ENCODE results near the gene ADRB1.
A peak's percentile ranks its signal among the peaks of the same experiment; 100 is the strongest.

ADRB1 gene

DNA sequence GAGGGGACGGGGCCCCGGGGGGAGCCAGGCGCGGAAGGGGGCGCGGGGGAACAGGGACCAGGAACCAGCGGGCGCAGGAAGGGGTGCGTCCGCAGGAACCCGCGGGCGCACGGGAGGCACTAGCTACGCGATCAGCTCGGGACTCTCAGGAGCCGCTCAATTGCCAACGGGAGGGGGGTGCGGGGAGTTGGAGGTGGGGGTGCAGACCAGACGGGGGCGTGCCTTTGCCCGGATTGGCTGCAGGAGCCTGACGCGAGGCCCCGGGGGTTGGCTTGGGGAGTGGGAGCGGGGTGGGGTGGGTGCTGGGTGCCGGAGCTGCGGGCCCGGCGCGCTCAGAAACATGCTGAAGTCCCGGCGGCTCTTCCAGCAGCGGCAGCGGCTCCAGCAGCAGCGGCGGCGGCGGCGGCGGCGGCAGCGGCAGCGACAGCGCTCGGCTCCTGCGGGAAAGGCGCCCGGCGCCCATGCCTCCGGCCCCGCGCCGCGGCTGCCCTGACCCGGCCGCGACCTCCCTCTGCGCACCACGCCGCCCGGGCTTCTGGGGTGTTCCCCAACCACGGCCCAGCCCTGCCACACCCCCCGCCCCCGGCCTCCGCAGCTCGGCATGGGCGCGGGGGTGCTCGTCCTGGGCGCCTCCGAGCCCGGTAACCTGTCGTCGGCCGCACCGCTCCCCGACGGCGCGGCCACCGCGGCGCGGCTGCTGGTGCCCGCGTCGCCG, at the start of gene ADRB1:
Gene ADRB1 (plus strand): TSS at position 335 of the 715 bp plus-strand sequence. CDS start 267 bp downstream, at position 602.
- DNase-seq: peak; percentile 46

DNA sequence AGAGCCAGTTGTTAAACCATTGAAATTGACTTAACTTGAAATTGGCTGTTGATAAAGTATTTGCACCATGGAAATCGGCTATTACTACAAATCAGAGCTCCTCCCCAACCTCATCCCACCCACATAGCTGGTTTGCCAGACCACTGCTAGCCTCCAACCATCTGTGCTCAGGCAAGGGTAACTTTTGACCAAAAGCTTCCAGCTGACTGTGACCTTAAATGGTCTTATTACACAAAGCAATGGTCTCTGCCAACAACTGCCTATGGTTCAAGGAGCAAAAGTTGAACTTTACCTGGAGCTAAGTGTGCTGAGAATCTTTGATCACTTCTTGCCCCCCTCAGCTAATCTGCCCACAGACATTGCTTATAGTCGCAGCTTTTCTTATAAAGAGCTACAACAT, 48.5 kb upstream of the ADRB1 start:
- DNase-seq: no peak

DNA sequence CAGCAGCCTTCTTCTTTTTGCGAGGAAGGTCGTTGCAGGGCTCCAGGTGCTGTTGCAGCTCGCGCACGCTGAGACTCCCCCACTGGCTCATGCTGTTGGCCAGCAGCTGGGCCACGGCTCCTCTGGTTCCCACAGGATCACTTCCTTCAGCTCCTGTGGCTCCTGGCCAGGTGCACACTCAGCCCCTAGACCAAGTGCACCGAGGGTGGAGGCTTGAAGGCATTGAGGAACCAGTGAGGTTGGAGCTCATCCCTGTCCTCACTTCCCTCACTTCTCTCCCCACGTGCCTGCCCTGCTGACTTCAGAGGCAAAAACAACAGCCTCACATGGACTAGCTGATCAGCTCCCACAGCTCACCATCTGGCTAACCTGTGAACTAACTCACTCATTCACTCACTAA, 46.2 kb upstream of the ADRB1 start:
- DNase-seq: no peak

DNA sequence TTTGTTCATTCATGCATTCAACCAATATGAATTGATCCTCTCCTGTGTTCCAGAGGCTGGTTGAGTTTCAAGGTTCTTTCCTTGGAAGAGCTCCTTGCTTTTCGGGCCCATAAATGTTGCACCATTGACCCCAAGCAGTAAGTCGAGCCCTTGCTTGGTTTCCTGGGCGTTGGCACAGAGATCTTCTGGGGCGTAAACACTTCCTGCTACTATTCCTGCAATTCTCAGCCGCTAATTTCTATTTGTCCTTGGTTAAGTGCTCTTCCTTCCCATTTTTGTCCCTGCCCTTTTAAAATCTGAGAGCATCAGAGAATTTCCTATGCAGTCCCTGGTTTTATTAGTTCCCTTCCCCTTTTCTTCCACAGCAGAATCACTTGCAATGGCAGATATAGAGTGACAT, 44.1 kb upstream of the ADRB1 start:
- no peak for DNase-seq

DNA sequence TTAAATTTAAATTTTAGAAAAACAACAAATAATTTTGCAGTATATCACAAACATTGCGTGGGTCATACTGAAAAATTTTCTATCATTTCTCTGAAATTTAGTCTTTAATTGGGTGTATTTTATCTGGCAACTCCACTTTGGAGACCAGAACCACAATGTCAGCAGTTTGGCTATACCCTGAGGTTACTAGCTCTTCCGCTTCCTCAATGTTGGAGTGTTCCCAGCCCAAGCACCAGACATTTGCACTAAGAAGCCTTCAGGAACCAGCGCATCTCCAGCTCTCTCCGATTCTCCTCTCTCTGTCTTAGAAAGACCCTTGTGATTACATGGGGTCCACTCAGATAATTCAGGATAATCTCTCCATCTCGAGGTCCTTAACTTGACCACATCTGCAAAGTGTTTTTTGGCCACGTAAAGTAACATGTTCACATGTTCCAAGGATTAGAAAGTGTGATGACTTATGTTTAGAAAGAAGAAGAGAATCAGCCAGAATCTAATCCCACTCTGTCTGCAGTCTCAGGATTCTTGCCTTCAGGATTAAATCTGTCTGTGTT, 43.1 kb upstream of the ADRB1 start:
- DNase-seq: no peak

DNA sequence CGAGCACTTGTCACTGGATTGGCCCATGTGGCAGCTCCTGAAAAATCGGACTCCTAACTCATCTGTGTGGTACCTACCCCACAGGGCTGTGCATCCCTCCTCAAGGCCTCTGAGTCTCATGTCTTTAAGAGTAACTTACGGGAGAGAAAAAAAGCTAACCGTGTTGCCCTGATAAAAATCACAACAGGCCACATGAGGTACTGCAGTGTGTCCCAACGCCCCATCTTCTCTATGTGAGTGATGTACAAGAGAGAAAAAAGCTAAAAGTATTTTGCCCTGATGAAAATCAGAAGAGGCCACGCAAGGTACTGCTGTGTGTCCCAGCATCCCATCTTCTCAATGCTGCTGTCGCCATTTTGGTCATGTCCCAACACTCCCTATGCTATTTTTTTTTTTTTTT, 41.2 kb upstream of the ADRB1 start:
- no peak for DNase-seq

DNA sequence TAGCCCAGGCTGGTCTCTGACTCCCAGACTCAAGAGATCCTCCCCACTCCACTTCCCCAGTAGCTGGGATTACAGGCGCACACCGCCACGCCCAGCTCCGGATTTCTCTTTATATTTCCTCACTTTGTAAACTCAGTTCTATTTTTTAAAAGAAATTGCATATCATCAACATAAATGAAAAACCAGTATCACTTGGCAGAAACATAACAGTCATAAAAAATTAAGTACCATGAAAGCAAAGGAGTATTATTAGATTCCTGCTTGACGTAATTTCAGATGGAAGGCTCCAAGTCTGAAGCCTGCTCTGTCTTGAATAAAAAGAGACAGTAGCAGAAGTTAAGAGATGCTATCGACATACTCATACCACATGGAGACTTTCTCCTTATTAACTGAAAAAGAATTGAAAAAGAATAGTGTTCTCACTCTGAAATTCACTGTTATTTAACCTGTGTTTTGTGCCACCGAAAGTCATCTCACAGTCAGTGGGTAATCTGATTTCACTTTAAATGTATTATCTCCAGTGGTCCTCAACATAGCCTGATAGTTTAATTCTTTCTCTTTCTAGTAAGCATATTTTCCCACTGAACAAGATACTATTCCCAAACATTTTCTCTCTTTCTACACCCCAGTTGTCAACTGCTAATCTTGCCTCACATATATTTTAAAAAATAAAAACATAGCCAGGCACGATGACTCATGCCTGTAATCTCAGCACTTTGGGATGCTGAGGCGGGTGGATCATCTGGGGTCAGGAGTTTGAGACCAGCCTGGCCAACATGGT, 40.3 kb upstream of the ADRB1 start:
- no peak for DNase-seq

DNA sequence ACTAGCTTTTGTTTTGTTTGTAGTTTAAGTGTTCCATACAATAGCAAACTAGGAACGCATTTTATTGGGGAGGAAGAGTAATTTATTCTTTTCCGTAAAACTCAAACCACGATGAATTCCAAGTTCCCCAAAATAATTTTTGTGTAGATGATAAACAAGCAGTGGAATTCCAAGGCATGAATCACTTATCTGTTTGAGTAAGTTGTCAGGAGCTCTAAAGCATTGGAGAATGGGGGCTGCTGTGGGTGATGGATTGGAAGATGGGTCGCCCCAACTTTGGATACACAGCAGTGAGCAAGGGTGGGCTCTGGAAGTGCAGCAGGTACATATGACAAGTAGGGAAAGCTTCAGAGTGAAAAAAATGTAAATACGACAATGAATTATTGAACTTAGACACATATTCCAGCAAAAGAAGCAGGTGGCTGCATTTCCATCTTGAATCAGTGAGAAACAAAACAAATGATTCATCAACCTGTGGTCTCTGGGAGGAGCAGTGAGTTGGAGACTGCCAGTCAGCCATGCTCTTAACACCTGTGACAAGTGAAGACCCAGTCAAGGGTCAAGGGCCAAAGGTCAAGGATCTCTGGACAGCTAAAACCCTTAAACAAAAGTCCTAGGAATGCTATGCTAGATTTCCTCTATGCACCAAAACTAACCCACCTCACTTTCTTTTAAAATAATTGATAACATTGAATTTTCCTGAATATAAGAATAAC, 34.2 kb upstream of the ADRB1 start:
- DNase-seq: no peak

DNA sequence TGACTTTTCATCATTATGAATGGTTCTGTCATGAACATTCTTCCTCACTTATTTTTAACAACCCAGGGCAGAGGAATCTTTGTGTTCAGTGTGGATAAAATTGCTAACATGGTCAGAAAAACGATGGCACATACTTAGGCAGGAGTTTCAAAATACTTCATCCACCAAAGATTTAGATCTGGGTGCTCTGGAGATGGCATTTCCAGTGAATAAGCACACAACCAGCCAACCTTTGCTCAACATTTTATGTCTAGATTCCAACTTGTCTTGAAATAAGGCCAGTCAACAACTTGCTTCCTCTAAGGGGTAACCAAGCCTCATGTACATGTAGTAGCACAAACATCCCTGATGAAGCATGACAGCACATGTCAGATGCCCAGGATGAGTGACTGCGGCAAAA, 33.4 kb upstream of the ADRB1 start:
- no peak for DNase-seq

DNA sequence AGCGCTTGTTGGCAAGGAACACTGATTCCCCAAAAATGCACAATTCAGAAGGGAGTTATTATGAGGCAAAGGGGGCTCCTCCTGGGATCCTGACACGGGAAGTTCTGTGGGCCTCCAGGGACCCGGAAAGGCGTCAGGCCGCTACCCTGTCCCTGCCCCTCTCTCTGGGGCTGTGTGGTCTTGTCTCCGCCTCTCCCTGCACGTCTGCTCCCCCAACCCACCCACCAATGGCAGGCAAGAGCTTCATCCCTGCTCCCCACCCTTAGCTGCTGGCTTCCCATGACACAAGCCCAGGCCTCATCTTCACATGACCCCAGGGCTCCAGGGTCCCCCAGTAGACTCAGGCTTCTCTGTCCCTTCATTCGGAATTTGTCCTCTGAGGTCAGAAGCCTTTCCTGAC, 31.0 kb upstream of the ADRB1 start:
- DNase-seq: no peak

DNA sequence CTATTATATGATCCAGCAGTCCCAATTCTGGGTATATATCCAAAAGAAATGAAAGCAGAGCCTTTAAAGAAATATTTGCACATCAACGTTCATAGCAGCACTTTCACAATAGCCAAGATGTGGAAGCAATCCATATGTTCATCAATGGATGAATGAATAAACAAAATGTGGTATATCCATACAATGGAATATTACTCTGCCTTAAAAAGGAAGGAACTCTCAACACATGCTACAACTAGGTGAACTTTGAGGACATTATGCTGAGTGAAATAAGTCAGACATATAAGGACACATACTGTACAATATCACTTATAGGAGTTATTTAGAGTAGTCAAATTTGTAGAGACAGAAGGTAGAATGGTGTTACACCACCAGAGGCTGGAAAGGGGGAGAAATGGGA, 28.0 kb upstream of the ADRB1 start:
- DNase-seq: no peak

DNA sequence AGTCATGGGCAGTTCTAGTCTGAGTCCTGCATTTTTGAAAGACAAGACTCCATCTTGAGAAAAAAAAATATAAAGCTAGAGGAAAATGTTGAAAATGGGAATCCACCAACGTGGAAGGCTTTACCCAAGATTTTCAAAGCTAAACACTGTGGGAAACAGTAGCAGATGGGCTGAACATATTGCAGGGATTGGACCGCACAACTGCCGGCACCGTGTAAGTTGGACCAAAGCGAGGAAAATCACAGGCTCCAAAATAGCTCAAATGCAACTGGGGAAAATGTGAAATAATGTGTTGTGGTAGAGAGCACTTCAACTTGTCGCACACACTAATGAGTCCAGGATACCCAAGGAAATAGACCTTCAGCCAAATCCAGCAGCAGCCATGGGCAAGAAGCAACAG, 26.4 kb upstream of the ADRB1 start:
- no peak for DNase-seq

DNA sequence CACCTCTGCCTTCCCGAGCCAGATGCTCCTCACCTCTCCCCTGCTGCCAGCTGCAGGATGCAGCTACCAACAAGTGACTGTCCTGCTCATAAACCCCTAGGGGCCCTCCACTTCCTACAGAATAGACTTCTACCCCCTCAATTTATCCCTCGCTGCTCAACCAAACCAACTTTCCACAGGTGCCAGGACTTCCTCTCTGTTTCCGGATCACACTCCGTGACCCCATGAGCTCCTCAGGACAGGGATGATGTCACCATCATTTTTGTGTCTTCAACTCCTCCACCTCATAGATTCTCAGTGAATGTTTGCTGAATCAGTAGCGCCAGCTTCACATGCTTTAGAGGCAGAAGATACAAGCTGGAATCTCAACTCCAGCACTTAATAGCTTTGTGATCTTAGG, 25.8 kb upstream of the ADRB1 start:
- DNase-seq: no peak

DNA sequence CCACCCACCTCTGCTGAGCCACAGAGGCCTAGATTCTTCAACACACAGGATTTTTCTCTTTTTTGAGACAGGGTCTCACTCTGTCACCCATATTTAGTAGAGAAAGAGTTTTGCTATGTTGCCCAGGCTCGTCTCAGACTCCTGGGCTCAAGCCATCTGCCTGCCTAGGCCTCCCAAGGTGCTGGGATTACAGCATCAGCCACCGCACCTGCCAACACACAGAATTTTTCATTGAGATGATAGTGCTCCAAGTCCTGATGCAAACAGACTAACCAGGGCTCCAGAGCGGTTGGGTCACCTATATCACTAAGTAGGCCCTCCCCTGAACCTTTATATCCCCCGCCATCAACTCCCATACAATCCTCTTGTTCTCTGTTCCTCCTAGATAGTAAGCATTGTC, 24.4 kb upstream of the ADRB1 start:
- DNase-seq: no peak

DNA sequence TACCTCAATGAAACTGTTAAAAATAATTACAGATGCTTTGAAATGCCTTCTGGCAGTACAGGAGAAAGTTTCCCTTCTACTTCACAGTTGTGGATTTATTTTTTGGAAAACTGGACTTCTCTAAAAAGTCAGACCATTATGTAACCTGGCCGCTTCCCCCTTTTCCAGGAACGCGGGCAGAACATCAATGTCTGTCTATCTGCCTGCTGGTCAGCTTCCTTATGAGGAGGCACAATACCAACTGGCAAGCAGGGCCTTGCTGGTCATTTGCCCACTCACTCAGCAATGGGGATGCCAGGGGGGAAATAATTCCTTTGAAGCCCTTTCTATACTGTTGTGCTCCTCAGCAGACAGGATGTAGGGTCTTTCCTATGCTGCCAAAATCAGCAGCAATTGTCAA, 22.5 kb upstream of the ADRB1 start:
- no peak for DNase-seq

DNA sequence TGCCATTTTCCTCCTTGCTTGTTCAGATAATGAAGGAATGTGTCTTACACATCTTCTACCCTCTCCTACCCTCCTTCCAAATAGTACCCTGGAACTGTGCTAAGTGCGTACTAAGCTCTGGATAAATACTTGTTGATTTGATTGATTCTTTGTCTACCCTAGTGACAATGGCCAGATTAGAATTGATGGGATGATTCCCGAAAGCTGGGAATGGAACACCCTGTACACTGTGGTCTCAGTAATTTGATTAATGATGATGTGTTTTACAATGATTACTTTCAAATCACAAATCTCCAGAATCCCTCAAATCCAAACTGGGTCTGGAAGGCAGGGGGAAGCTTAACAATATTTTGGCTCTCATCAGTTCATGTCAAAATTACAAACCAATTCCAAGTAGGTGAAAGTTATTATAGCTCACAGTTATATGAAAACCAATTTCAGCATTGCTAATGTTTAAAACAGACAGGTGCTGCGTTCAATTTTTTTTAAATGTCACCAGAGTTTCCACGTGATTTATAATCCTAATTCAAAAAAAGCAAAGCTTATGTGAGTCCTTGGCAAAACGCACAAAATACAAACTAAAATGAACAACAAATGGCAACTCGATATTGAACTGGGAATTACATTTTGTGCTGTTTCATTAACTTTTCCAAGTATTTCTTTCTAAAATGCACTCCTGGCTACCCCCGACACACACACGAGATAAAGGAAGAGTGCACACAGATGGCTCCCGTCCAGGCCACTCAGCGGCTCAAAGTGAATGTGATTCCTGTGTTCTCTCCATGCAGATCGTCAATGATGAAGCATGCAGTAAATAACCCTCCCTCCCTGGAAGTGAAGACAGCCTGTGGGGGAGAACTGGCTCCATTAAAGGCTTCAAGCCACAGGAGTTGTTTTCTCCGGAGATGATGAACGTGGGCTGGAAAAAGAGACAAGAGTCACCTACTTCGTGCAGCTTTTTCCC, 21.7 kb upstream of the ADRB1 start:
- no peak for DNase-seq

DNA sequence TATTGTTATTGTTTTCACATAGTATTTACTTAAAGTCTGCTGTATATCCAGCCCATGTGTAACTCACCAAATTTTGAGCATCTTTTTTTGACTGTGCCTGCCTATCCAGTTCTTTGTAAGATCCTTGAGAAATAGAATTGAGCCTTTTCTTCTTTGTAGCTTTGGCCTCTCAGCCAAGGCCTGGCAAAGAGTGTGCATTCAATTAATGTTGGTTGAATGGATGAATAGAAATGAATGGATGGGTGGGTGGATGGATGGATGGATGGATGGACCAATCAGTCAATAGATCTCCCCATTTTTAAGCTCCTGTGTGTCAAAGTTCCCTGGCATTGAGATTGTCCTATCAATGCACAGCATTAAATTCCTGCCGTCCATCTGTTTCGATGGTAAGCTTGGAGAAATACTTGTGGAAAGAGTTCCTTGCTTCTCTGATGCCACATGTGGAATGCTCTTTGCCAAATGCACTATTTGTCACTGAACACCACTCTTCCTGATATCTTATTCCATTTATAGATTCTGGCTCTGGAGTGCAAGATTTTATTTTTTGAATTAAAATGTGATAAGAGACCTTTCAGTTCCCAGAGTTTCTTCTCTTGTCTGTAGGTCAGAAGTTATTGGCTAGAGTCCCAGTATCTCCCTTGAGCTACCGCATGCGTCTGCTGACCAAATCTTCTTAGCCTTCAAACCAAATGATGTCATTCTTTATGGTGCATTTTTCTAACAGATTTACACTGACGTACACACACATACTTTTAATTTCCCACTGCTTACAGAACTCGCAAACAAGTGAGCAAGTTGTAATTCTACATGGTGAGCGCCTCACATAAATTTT, 20.7 kb upstream of the ADRB1 start:
- DNase-seq: no peak

DNA sequence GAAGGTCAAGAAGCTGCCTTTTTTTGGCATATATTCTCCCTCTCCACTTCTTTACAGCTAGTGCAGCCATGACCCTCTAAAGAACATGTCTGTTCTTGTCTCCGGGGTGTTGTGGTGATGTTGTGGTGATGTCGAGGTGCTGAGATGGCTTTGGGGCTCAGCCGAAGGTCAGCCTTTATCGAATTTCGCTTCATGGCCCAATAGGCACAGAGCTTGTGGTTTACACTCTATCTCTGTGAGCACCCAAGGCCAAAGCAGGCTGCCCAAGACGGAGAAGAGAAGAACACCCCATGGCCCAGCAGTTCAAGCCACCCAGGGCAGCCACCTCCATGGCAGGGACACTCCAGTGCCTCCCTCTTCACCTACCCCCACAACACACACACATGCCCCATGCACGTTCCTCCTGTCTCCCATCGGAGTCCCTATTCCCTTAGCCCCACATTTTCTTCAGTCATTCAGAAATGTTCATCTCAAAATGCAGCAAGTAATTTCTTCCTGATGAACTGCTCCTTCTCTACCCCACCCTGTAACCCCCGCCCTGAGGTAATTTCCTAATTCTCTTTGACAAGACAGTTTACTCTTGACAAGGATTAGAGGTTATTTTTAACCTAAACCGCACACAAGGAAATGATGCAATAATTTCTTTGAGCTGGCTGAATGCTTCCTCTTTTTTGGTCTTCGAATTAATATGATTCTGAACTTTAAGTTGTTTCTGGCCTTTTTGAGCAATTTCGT, 18.6 kb upstream of the ADRB1 start:
- no peak for DNase-seq

DNA sequence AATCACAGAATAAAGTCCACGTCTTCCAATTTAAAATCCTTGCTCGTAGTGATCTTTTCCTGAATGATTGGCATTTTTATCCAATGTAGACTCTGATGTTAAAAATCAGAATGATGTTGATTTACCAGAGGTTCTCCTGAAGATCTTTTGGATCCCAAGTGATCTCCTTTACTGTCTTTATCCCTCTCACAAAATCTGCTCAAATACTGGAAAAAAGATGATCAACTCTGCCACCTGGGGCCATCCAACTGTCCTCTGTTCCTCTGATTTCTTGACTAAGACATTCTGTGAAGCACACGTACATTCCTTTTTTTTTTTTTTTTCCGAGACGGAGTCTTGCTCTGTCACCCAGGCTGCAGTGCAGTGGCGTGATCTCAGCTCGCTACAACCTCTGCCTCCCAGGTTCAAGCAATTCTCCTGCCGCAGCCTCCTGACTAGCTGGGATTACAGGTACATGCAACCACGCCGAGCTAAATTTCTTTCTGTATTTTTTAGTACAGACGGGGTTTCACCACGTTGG, 18.0 kb upstream of the ADRB1 start:
- no peak for DNase-seq

Data from NCI-H774 (cell line).